Caco-2 (cell line): ENCODE data around the gene WNT3A. TPM values are rescaled to one million over a fixed set of nuclear protein-coding genes. Genes with fewer than 3 reads are reported as not detected.

Source experiments
- BruUV-seq: library from RNA; stranded (reverse); fragments of 400-500 nt; replicated peaks from 2 replicates; lab custom pipeline; 2021; lab: Mats Ljungman, UMichigan
- CTCF ChIA-PET: fragments of 300-600 bp; sonication (Branson Sonifier 250); formaldehyde crosslinking; loops from one replicate; lab custom pipeline; 2022; ENCODE audit warnings: antibody characterized with exemption; lab: Charles Lee
- POLR2A ChIA-PET: fragments of 300-600 bp; sonication (Branson Sonifier 250); formaldehyde crosslinking; loops from one replicate; lab custom pipeline; 2022; ENCODE audit warnings: antibody characterized with exemption; lab: Charles Lee
- DNase-seq, 2 experiments: peaks; one replicate each; pipeline versions ENCODE4 v3.0.0 to v3.0.0-alpha.2; 2020 to 2022
- H3K27me3 ChIP-seq: replicated peaks from 2 replicates; pipeline ENCODE4 v1.6.0; 2011; ENCODE audit warnings: low read length; ENCODE audit not compliant: control insufficient read depth, insufficient read depth
- H3K36me3 ChIP-seq: 2 replicates; pipeline ENCODE4 v1.5.1; 2011; ENCODE audit warnings: low read length; ENCODE audit not compliant: control insufficient read depth, insufficient read depth
- H3K4me1 ChIP-seq: fragments of 250-450 bp; sonication (Bioruptor Pico); 2 replicates; pipeline ENCODE4 v1.5.1; 2020; ENCODE audit warnings: mild to moderate bottlenecking
- H3K4me3 ChIP-seq: 2 replicates; pipeline ENCODE4 v1.5.1; 2011; ENCODE audit warnings: low read depth, mild to moderate bottlenecking, control low read depth, low read length
- H3K9me3 ChIP-seq: fragments of 250-450 bp; sonication (Bioruptor Pico); 2 replicates; pipeline ENCODE4 v1.5.1; 2020; ENCODE audit warnings: mild to moderate bottlenecking, moderate library complexity
- H3K27ac Mint-ChIP-seq: one replicate; pipeline ENCODE4 v1.8.0; 2022; ENCODE audit warnings: mixed read lengths; ENCODE audit not compliant: unreplicated experiment
- H3K27me3 Mint-ChIP-seq: one replicate; pipeline ENCODE4 v1.8.0; 2022; ENCODE audit warnings: mixed read lengths; ENCODE audit not compliant: insufficient read depth, unreplicated experiment
- H3K36me3 Mint-ChIP-seq: one replicate; pipeline ENCODE4 v1.8.0; 2022; ENCODE audit warnings: mild to moderate bottlenecking, mixed read lengths; ENCODE audit not compliant: insufficient read depth, unreplicated experiment
- H3K4me1 Mint-ChIP-seq: one replicate; pipeline ENCODE4 v1.8.0; 2022; ENCODE audit warnings: low read depth, mixed read lengths; ENCODE audit not compliant: unreplicated experiment
- H3K4me3 Mint-ChIP-seq: one replicate; pipeline ENCODE4 v1.8.0; 2022; ENCODE audit warnings: mild to moderate bottlenecking, moderate library complexity, mixed read lengths; ENCODE audit not compliant: unreplicated experiment
- H3K9me3 Mint-ChIP-seq: one replicate; pipeline ENCODE4 v1.8.0; 2022; ENCODE audit warnings: mixed read lengths; ENCODE audit not compliant: unreplicated experiment
- CTCF ChIP-seq, 2 experiments: fragments of 200-600 bp in 1 of 2; IDR thresholded peaks; 1 replicate in 1 of 2; 2 replicates in 1 of 2; pipeline versions ENCODE4 v1.5.1 to v1.8.0; 2011 to 2022; ENCODE audit warnings: antibody characterized with exemption in 1 of 2, control low read depth in 1 of 2, inconsistent platforms in 1 of 2, low read depth in 1 of 2, low read length in 1 of 2, mild to moderate bottlenecking in 1 of 2, moderate library complexity in 1 of 2; ENCODE audit not compliant: insufficient read depth in 1 of 2, severe bottlenecking in 1 of 2, unreplicated experiment in 1 of 2
- intact Hi-C: fragments of 100-400 bp; cut with micrococcal nuclease; formaldehyde crosslinking; loops from one replicate; pipeline ENCODE4 v1.10.0; 2022; ENCODE audit not compliant: unreplicated experiment
- total RNA-seq: library from RNA; stranded (reverse); gene quantifications from 2 replicates; pipeline ENCODE4 v1.2.3, GENCODE V29; 2022

WNT3A gene
- total RNA-seq, 1 experiment from 2014 or later: 0.09 TPM

GRCh38 chr1:228042508-228042907 lies 35.7 kb downstream of the WNT3A start:
- Mint-ChIP-seq H3K9me3 (no peaks in the 10 kb centered on the region), H3K36me3 (no peaks in the 10 kb centered on the region), H3K4me3 (no peak overlapping the region), H3K27me3 (no peaks in the 10 kb centered on the region), H3K4me1 (no peaks in the 10 kb centered on the region), H3K27ac (no peak overlapping the region)
- TF ChIP-seq CTCF (IDR thresholded peaks at IDR 0.05; ENCODE audit: insufficient read depth in 1 of 2, low read depth in 1 of 2, low read length in 1 of 2, severe bottlenecking in 1 of 2, unreplicated experiment in 1 of 2): no peak
- BruUV-seq: no TSS peak
- no peaks in the 10 kb centered on the region for H3K36me3 ChIP-seq
- H3K9me3 ChIP-seq: no peaks in the 10 kb centered on the region
- H3K4me3 ChIP-seq: no peak overlapping the region
- ChIA-PET CTCF (no interaction called here), POLR2A (no interaction called here)
- intact Hi-C loops: no loop called here
- no peaks in the 10 kb centered on the region; the same call in 1 of the 2 replicates for H3K27me3 ChIP-seq
- DNase-seq: no peak
- H3K4me1 ChIP-seq: peaks cover 5% of the 10 kb centered on the region; the same call in 1 of the 2 replicates

- POLR2A ChIA-PET: no interaction called here
- Histone ChIP-seq H3K4me1 (peaks cover under 1% of the 10 kb centered on the region; the same call in 1 of the 2 replicates), H3K27me3 (no peaks in the 10 kb centered on the region; the same call in 1 of the 2 replicates), H3K9me3 (no peaks in the 10 kb centered on the region), H3K36me3 (no peaks in the 10 kb centered on the region), H3K4me3 (no peak overlapping the region)
- H3K36me3 Mint-ChIP-seq: no peaks in the 10 kb centered on the region
- no peak overlapping the region for H3K4me3 Mint-ChIP-seq
- TF ChIP-seq CTCF (IDR thresholded peaks at IDR 0.05; ENCODE audit: insufficient read depth in 1 of 2, low read depth in 1 of 2, low read length in 1 of 2, severe bottlenecking in 1 of 2, unreplicated experiment in 1 of 2): no peak
- DNase-seq: no peak
- CTCF ChIA-PET: no interaction called here
- no peak overlapping the region for H3K27ac Mint-ChIP-seq
- BruUV-seq: no TSS peak
- intact Hi-C loops: no loop called here
- H3K27me3 Mint-ChIP-seq: no peaks in the 10 kb centered on the region
- no peaks in the 10 kb centered on the region for H3K9me3 Mint-ChIP-seq
- H3K4me1 Mint-ChIP-seq: no peaks in the 10 kb centered on the region
These were observed 36.6 kb downstream of the WNT3A start for GRCh38 chr1:228043281-228043848.

- H3K27me3 ChIP-seq: no peaks in the 10 kb centered on the region
- no peaks in the 10 kb centered on the region for H3K4me1 Mint-ChIP-seq
- intact Hi-C loops: no loop called here
- H3K27me3 Mint-ChIP-seq: no peaks in the 10 kb centered on the region
- no peak for DNase-seq
- no peak overlapping the region for H3K4me3 Mint-ChIP-seq
- no TSS peak for BruUV-seq
- no peak overlapping the region for H3K4me3 ChIP-seq
- TF ChIP-seq CTCF (IDR thresholded peaks at IDR 0.05; ENCODE audit: insufficient read depth in 1 of 2, low read depth in 1 of 2, low read length in 1 of 2, severe bottlenecking in 1 of 2, unreplicated experiment in 1 of 2): no peak
- no peaks in the 10 kb centered on the region for H3K36me3 ChIP-seq
- no peaks in the 10 kb centered on the region for H3K9me3 Mint-ChIP-seq
- H3K27ac Mint-ChIP-seq: no peak overlapping the region
- no peaks in the 10 kb centered on the region for H3K9me3 ChIP-seq
- H3K36me3 Mint-ChIP-seq: no peaks in the 10 kb centered on the region
- no peaks in the 10 kb centered on the region for H3K4me1 ChIP-seq
- CTCF ChIA-PET: no interaction called here
- POLR2A ChIA-PET: no interaction called here
These were observed 38.2 kb downstream of the WNT3A start for GRCh38 chr1:228044961-228045360.
